GM20000 (cell line): Measurements from ENCODE around the gene ABCA3.

Experiments used
- DNase-seq: peaks from one replicate; pipeline ENCODE4 v3.0.0; 2012; ENCODE audit warnings: low spot score
- TF ChIP-seq, protein P1 (sequence below): IDR thresholded peaks from 2 replicates; pipeline ENCODE4 v1.5.1; 2012; ENCODE audit warnings: mild to moderate bottlenecking, control low read depth; ENCODE audit errors: extremely low read depth, missing control alignments

The ABCA3 gene

DNA sequence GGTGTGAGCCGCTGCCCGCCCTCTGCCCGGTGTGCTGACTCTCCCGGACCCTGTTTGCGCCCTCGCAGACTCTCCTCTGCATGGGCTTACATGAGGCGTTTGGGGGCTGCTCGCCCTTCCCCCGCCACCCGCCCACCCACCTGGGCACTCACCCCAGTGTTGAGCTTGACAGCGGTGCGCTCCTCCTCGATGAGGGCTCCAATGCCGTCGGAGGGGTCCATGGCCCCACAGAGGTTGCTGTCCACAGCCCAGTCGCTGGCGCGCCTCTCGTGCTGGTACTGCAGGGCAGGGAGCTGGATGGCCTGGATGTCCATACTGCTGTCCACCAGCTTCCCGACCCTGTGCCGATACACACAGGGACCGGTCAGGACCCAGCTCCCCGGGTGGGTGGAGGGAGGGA, 51.2 kb downstream of the ABCA3 start:
- DNase-seq = no peak
- TF ChIP-seq, protein P1, sequence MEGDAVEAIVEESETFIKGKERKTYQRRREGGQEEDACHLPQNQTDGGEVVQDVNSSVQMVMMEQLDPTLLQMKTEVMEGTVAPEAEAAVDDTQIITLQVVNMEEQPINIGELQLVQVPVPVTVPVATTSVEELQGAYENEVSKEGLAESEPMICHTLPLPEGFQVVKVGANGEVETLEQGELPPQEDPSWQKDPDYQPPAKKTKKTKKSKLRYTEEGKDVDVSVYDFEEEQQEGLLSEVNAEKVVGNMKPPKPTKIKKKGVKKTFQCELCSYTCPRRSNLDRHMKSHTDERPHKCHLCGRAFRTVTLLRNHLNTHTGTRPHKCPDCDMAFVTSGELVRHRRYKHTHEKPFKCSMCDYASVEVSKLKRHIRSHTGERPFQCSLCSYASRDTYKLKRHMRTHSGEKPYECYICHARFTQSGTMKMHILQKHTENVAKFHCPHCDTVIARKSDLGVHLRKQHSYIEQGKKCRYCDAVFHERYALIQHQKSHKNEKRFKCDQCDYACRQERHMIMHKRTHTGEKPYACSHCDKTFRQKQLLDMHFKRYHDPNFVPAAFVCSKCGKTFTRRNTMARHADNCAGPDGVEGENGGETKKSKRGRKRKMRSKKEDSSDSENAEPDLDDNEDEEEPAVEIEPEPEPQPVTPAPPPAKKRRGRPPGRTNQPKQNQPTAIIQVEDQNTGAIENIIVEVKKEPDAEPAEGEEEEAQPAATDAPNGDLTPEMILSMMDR = no peak

GRCh38 chr16:2288726-2289125, 51.8 kb downstream of the ABCA3 start:
- TF ChIP-seq, protein P1 = no peak
- DNase-seq = no peak

- DNase-seq = no peak
- TF ChIP-seq, protein P1 = no peak
Measured at GRCh38 chr16:2287916-2288547, 52.5 kb downstream of the ABCA3 start.

GRCh38 chr16:2286550-2286949, 54.0 kb downstream of the ABCA3 start:
- no peak for DNase-seq

GRCh38 chr16:2285731-2286191, 54.8 kb downstream of the ABCA3 start:
- no peak for DNase-seq
- TF ChIP-seq, protein P1 = no peak

More at GRCh38 chr16:2286550-2286949, 54.0 kb downstream of the ABCA3 start:
- TF ChIP-seq, protein P1 = no peak

GRCh38 chr16:2284797-2285576, 55.5 kb downstream of the ABCA3 start:
- TF ChIP-seq, protein P1 = no peak
- DNase-seq = no peak
